ENCODE measurements around the gene TMEM179.

TMEM179 gene

DNA sequence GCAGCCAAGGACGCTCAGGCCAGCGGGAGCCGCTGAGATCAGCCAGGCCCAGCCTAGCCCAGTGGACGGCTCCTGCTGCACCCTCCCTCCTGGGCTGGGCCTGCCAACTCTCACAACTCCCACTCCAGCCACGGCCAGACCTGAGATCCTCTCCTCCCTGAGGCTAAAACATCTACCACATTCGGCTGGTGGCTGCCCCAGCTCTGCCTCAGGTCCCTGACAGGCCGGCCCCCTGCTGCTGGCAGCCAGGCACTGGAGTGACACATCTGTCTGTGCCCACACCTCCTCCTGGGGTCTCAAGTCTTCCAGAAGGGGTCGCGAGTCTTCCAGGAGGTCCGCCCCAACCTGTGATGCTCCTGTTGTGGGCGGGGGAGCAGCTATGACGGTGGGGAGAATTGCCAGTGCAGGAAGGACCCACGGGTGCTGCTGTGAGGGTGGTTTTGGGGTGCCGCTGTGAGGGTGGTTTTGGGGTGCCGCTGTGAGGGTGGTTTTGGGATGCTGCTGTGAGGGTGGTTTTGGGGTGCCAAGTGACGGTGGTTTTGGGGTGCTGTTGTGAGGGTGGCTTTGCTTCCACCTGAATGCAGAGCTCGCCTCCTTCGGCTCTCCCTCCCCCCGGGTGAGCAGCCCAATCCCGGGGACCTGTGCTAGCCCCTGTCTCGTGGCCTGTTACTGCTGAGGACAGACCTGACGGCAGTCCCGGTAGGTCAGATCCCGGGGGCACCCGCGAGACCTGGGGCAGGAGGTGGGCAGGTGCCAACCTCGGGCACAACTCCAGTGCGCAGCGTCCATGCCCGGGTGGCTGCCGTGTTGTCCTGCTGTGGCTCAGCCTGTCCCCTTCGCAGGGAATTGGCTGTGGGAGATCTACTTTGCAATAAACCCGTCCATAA is 52.5 kb downstream of the TMEM179 start:
- no peak overlapping the region for H3K4me3 ChIP-seq (ENCODE audit: low read length)
- no peak for DNase-seq (ENCODE audit: low read depth)
- TF ChIP-seq, protein P1, sequence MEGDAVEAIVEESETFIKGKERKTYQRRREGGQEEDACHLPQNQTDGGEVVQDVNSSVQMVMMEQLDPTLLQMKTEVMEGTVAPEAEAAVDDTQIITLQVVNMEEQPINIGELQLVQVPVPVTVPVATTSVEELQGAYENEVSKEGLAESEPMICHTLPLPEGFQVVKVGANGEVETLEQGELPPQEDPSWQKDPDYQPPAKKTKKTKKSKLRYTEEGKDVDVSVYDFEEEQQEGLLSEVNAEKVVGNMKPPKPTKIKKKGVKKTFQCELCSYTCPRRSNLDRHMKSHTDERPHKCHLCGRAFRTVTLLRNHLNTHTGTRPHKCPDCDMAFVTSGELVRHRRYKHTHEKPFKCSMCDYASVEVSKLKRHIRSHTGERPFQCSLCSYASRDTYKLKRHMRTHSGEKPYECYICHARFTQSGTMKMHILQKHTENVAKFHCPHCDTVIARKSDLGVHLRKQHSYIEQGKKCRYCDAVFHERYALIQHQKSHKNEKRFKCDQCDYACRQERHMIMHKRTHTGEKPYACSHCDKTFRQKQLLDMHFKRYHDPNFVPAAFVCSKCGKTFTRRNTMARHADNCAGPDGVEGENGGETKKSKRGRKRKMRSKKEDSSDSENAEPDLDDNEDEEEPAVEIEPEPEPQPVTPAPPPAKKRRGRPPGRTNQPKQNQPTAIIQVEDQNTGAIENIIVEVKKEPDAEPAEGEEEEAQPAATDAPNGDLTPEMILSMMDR (conservative IDR thresholded peaks at IDR 0.05; ENCODE audit: low read depth, low read length): no peak

DNA sequence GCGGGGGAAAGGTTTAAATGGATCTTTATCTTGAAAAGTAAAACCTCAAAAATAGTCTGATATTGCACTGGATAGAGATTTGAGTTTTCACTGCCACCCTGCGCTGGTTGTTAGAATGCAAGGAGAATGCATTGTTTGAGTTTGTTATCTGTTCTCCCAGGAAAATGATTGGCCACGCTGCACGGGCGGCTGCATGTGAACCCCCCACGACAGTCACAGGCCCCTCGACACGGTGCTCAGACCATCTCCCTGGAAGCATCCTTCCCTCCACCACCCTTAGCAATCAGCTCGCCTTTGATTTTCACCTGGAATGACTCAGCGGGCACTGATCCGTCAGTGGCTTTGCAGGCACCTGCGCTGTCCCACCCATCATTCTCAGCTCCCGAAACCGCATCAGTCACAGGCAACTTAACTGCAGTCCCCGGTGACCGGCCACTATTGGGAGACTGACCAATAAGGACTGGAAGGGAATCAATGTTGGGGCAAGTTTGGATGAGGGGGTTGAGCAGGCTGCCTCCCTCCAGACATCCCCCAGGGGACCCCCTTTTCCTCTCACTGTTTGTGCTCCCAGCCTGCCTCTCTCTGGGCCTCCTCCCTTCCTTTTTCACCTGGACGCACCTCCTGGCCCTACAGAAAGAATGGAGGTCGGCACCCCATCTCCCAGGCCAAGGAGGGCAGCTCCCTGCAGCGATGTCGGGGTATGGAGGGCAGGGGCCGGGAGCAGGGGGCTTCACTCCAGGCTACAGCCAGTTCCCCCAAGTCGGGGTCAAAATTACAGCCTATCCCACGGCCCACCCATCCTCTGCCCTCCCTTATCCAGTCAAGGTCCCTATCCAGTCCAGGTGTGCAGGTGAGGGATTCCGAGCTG is 53.5 kb downstream of the TMEM179 start:
- H3K4me3 ChIP-seq (ENCODE audit: low read length): no peak overlapping the region
- TF ChIP-seq, protein P1 (conservative IDR thresholded peaks at IDR 0.05; ENCODE audit: low read depth, low read length): no peak
- DNase-seq (ENCODE audit: low read depth): no peak

DNA sequence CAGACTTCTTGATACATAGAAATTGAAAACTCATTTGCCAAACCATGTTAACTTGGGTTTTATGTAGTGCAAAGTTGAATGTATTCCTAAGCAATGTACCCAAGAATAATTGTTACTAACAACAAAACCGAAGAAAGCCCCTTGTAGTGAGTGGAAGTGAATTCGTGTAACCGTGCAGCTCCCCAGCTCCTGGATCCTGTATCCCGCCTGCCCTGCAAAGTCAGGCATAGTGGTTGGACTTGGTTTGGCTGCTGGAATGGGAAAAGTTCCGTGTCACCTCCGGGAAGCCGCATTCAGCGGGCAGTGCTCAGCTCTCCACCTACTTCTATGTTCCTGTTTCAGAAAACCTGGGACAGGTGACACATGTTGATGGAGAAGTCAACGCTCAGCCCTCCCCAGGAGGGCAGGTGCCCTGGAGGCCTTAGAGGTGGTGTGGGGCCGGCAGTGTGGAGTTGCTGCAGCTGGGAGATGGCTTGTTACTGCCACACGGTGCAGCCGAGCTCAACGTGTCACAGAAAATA is 54.2 kb downstream of the TMEM179 start:
- no peak for DNase-seq (ENCODE audit: low read depth)
- no peak overlapping the region for H3K4me3 ChIP-seq (ENCODE audit: low read length)
- TF ChIP-seq, protein P1 (conservative IDR thresholded peaks at IDR 0.05; ENCODE audit: low read depth, low read length): no peak

DNA sequence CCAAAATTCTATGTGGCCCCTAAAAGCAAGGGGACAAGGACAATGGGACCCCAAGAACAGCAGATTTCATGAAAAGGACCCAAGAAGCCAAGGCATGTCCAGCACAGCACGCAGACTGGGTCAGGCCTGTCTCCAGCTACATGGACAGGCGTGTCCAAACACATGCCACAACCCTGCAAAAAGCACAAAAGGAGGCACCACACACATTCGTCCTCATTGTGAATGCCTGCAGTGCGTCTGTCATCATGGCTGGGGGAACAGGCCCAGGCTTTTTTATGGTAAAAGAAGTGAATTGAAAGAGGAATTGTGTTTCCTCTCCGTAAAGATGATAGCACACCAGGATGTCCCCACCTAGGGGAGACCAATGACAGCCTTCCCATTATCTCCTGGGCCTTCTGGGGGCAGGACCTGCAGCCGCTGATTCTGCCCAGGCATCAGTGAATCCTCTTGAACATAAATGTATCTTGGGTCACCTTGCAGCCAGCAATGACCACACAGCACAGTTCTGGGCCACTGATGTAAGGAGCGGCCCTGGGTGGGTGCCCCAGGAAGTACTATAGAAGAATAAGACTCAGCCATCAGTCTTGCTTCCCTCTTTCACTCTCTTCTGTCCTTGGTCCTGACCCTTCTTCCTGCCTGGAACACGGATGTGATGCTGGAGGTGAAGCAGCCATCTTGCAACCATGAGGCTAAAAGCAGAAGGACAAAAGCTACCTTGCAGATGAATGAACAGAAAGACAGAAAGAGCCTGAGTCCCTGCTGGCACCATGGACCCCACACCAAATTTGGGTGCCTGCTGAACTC is 54.8 kb downstream of the TMEM179 start:
- TF ChIP-seq, protein P1 (conservative IDR thresholded peaks at IDR 0.05; ENCODE audit: low read depth, low read length): no peak
- no peak for DNase-seq (ENCODE audit: low read depth)

DNA sequence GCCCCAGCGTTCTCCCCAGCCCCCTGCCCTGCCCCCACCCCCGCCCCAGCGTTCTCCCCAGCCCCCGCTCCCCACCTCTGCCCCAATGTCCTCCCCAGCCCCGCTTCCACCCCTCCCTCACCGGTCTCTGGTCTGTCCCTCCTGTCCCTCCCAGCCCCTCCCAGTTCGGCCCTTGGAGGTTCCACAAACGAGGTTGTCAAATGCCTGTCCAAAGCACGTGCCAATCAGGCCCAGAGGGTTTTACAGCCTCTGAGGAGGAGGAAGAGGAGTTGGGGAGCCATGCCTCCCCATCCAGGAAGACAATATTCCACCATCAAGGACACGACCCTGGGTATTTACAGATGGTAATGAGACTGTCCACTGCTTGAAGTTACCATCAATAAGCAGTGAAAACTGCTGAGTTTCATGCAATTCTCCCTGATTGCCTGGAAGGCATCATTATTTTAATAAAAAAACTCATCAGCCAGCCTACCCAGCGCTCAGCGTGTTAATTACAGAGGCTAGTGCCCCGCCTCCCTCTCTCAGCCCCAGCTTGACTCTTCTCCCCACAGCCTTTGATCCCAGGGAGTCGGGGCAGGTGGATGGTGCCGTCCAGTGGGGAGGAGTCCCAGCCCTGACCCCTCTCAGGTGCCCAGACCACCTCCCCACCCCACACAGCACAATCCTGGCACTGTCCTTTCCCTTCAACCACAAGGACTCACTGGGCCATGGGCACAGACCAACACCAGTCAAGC is 55.6 kb downstream of the TMEM179 start:
- TF ChIP-seq, protein P1 (conservative IDR thresholded peaks at IDR 0.05; ENCODE audit: low read depth, low read length): no peak
- H3K4me3 ChIP-seq (ENCODE audit: low read length): no peak overlapping the region
- no peak for DNase-seq (ENCODE audit: low read depth)

More for the DNA sequence above, 54.8 kb downstream of the TMEM179 start:
- H3K4me3 ChIP-seq (ENCODE audit: low read length): no peak overlapping the region
